GM19035 (cell line): Measurements from ENCODE around the gene NID2.
A peak's percentile ranks its signal among the peaks of the same experiment; 100 is the strongest.

ENCODE experiments used
- ATAC-seq: cut with Tn5 transposase; IDR thresholded peaks from one replicate; pipeline ENCODE4 v1.9.1; 2021; ENCODE audit not compliant: unreplicated experiment

Gene NID2

GRCh38 chr14:52031781-52032180 is 37.1 kb downstream of the NID2 start:
- no peak for ATAC-seq

- ATAC-seq: no peak
These were observed 39.0 kb downstream of the NID2 start for GRCh38 chr14:52029881-52030280.

- no peak for ATAC-seq
These were observed 42.0 kb downstream of the NID2 start for GRCh38 chr14:52026901-52027300.

GRCh38 chr14:52026017-52026660 is 42.7 kb downstream of the NID2 start:
- no peak for ATAC-seq

- ATAC-seq: no peak
These were observed 43.5 kb downstream of the NID2 start for GRCh38 chr14:52025310-52025709.

GRCh38 chr14:52023518-52023917 is 45.3 kb downstream of the NID2 start:
- ATAC-seq: no peak

- peak; percentile 88 for ATAC-seq
These were observed 46.8 kb downstream of the NID2 start for GRCh38 chr14:52021957-52022600.

GRCh38 chr14:52020866-52021717 is 47.8 kb downstream of the NID2 start:
- no peak for ATAC-seq

- ATAC-seq: no peak
These were observed 48.6 kb downstream of the NID2 start for GRCh38 chr14:52020161-52020714.

- ATAC-seq: no peak
These were observed 49.9 kb downstream of the NID2 start for GRCh38 chr14:52018970-52019369.

GRCh38 chr14:52018252-52018651 is 50.6 kb downstream of the NID2 start:
- no peak for ATAC-seq

GRCh38 chr14:52015411-52016030 is 53.3 kb downstream of the NID2 start:
- no peak for ATAC-seq

- no peak for ATAC-seq
These were observed 54.1 kb downstream of the NID2 start for GRCh38 chr14:52014601-52015267.

- no peak for ATAC-seq
These were observed 54.8 kb downstream of the NID2 start for GRCh38 chr14:52013984-52014600.

- no peak for ATAC-seq
These were observed 56.2 kb downstream of the NID2 start for GRCh38 chr14:52012635-52013034.

GRCh38 chr14:52011523-52011922 is 57.3 kb downstream of the NID2 start:
- no peak for ATAC-seq

- no peak for ATAC-seq
These were observed 58.6 kb downstream of the NID2 start for GRCh38 chr14:52010173-52010693.

- ATAC-seq: no peak
These were observed 60.7 kb downstream of the NID2 start for GRCh38 chr14:52008136-52008535.

GRCh38 chr14:52007637-52008036 is 61.2 kb downstream of the NID2 start:
- ATAC-seq: no peak

GRCh38 chr14:52007211-52007610 is 61.6 kb downstream of the NID2 start:
- ATAC-seq: no peak
